H9 (cell line): ENCODE measurements around the gene DOK1. TPM values are rescaled to one million over a fixed set of nuclear protein-coding genes. Genes with fewer than 3 reads are reported as not detected.

Experiments used
- DNase-seq: peaks from one replicate; pipeline ENCODE4 v3.0.0-alpha.2; 2017
- H2AFZ ChIP-seq: one replicate; pipeline ENCODE4 v1.6.1; 2013; ENCODE audit warnings: mild to moderate bottlenecking, low read length, control low read depth, moderate library complexity
- H2AK5ac ChIP-seq: 2 replicates; pipeline ENCODE4 v1.6.1; 2013; ENCODE audit warnings: low read length, control low read depth, mixed read lengths; ENCODE audit not compliant: insufficient read length
- H2BK120ac ChIP-seq: one replicate; pipeline ENCODE4 v1.6.1; 2013; ENCODE audit warnings: low read depth, mild to moderate bottlenecking, low read length, control low read depth, inconsistent platforms; ENCODE audit not compliant: poor library complexity, severe bottlenecking
- H2BK12ac ChIP-seq: 2 replicates; pipeline ENCODE4 v1.6.1; 2013; ENCODE audit warnings: low read length, control low read depth, mixed read lengths, low read depth; ENCODE audit not compliant: insufficient read length
- H2BK15ac ChIP-seq: 2 replicates; pipeline ENCODE4 v1.6.1; 2013; ENCODE audit warnings: low read depth, low read length, control low read depth
- H2BK20ac ChIP-seq: one replicate; pipeline ENCODE4 v1.6.1; 2013; ENCODE audit warnings: low read depth, mild to moderate bottlenecking, low read length, control low read depth, inconsistent platforms; ENCODE audit not compliant: poor library complexity, severe bottlenecking
- H2BK5ac ChIP-seq: 2 replicates; pipeline ENCODE4 v1.6.1; 2013; ENCODE audit warnings: low read length, control low read depth, mixed read lengths; ENCODE audit not compliant: insufficient read length
- H3K14ac ChIP-seq: 2 replicates; pipeline ENCODE4 v1.6.1; 2013; ENCODE audit warnings: low read length, control low read depth; ENCODE audit not compliant: insufficient read depth
- H3K18ac ChIP-seq: 2 replicates; pipeline ENCODE4 v1.6.1; 2013; ENCODE audit warnings: low read depth, mild to moderate bottlenecking, mixed read lengths, low read length, control low read depth; ENCODE audit not compliant: insufficient read length
- H3K23ac ChIP-seq: 2 replicates; pipeline ENCODE4 v1.6.1; 2013; ENCODE audit warnings: low read length, control low read depth, mixed read lengths, low read depth; ENCODE audit not compliant: insufficient read length
- H3K23me2 ChIP-seq: 2 replicates; pipeline ENCODE4 v1.6.1; 2013; ENCODE audit warnings: low read depth, mild to moderate bottlenecking, mixed read lengths, low read length, control low read depth; ENCODE audit not compliant: insufficient read length, poor library complexity, severe bottlenecking
- H3K27ac ChIP-seq: 2 replicates; pipeline ENCODE4 v1.5.1; 2013; ENCODE audit warnings: low read length, control low read depth, mixed read lengths, low read depth; ENCODE audit not compliant: insufficient read length
- H3K27me3 ChIP-seq: 2 replicates; pipeline ENCODE4 v1.6.1; 2013; ENCODE audit warnings: low read length, control low read depth, inconsistent platforms; ENCODE audit not compliant: insufficient read depth
- H3K4ac ChIP-seq: 2 replicates; pipeline ENCODE4 v1.6.1; 2013; ENCODE audit warnings: low read depth, mild to moderate bottlenecking, control low read depth, inconsistent platforms, low read length, moderate library complexity
- H3K4me1 ChIP-seq: 2 replicates; pipeline ENCODE4 v1.6.1; 2013; ENCODE audit warnings: low read length, control low read depth, inconsistent platforms; ENCODE audit not compliant: insufficient read depth
- H3K4me2 ChIP-seq: 2 replicates; pipeline ENCODE4 v1.6.1; 2013; ENCODE audit warnings: low read length, control low read depth, mixed read lengths; ENCODE audit not compliant: insufficient read length, insufficient read depth
- H3K56ac ChIP-seq: 2 replicates; pipeline ENCODE4 v1.6.1; 2013; ENCODE audit warnings: low read depth, mild to moderate bottlenecking, mixed read lengths, low read length, control low read depth; ENCODE audit not compliant: insufficient read length
- H3K79me1 ChIP-seq: 2 replicates; pipeline ENCODE4 v1.6.1; 2013; ENCODE audit warnings: low read depth, mild to moderate bottlenecking, moderate library complexity, low read length, control low read depth, inconsistent platforms; ENCODE audit not compliant: insufficient read depth, poor library complexity, severe bottlenecking
- H3K79me2 ChIP-seq: 2 replicates; pipeline ENCODE4 v1.6.1; 2013; ENCODE audit warnings: low read length, control low read depth, inconsistent platforms; ENCODE audit not compliant: insufficient read depth
- H3K9ac ChIP-seq: 2 replicates; pipeline ENCODE4 v1.6.1; 2013; ENCODE audit warnings: low read length, control low read depth, mixed read lengths; ENCODE audit not compliant: insufficient read length; ENCODE audit errors: extremely low read depth
- H3K9me3 ChIP-seq: one replicate; pipeline ENCODE4 v1.6.1; 2013; ENCODE audit warnings: low read depth, low read length, inconsistent platforms; ENCODE audit not compliant: control insufficient read depth
- H3T11ph ChIP-seq: one replicate; pipeline ENCODE4 v1.6.1; 2013; ENCODE audit warnings: mild to moderate bottlenecking, low read length, control low read depth, inconsistent platforms
- H4K20me1 ChIP-seq: one replicate; pipeline ENCODE4 v1.6.1; 2013; ENCODE audit not compliant: control insufficient read depth, insufficient read length, insufficient read depth
- H4K5ac ChIP-seq: 2 replicates; pipeline ENCODE4 v1.6.1; 2013; ENCODE audit warnings: low read depth, mild to moderate bottlenecking, mixed read lengths, low read length, control low read depth; ENCODE audit not compliant: insufficient read length
- H4K8ac ChIP-seq: replicated peaks from 2 replicates; pipeline ENCODE4 v1.6.1; 2013; ENCODE audit warnings: low read length, control low read depth, mixed read lengths, low read depth; ENCODE audit not compliant: insufficient read length
- H4K91ac ChIP-seq: 2 replicates; pipeline ENCODE4 v1.6.1; 2013; ENCODE audit warnings: low read depth, mild to moderate bottlenecking, moderate library complexity, mixed read lengths, low read length, control low read depth; ENCODE audit not compliant: insufficient read length
- H3K27ac Mint-ChIP-seq, 3 experiments: 2 replicates in 2 of 3; 3 replicates in 1 of 3; pipeline ENCODE4 v1.8.0; 2020 to 2021; ENCODE audit warnings: mixed read lengths in 3 of 3, mild to moderate bottlenecking in 1 of 3, moderate library complexity in 1 of 3
- H3K27me3 Mint-ChIP-seq: 2 replicates; pipeline ENCODE4 v1.8.0; 2021; ENCODE audit warnings: low read depth, mild to moderate bottlenecking, moderate library complexity, mixed read lengths
- H3K36me3 Mint-ChIP-seq, 3 experiments: 2 replicates in 2 of 3; 3 replicates in 1 of 3; pipeline ENCODE4 v1.8.0; 2020 to 2021; ENCODE audit warnings: low read depth in 3 of 3, mixed read lengths in 3 of 3; ENCODE audit not compliant: insufficient read depth in 1 of 3
- H3K4me1 Mint-ChIP-seq, 2 experiments: 2 replicates each; pipeline ENCODE4 v1.8.0; 2020; ENCODE audit warnings: mixed read lengths in 2 of 2
- H3K4me3 Mint-ChIP-seq, 2 experiments: 2 replicates in 1 of 2; 3 replicates in 1 of 2; pipeline ENCODE4 v1.8.0; 2020 to 2021; ENCODE audit warnings: mild to moderate bottlenecking in 2 of 2, mixed read lengths in 2 of 2, moderate library complexity in 1 of 2
- H3K9me3 Mint-ChIP-seq, 2 experiments: 2 replicates in 1 of 2; 3 replicates in 1 of 2; pipeline ENCODE4 v1.8.0; 2020; ENCODE audit warnings: mild to moderate bottlenecking in 2 of 2, mixed read lengths in 2 of 2, moderate library complexity in 1 of 2
- CTCF ChIP-seq: fragments of 200-600 bp; sonication (generic); conservative IDR thresholded peaks from 3 replicates; pipeline ENCODE4 v1.8.0; 2021; ENCODE audit warnings: antibody characterized with exemption, mild to moderate bottlenecking
- WGBS: extraction: QIAGEN DNeasy Blood & Tissue Kit; methylation state at CpG from one replicate; pipeline ENCODE4 v1.1.7; 2013; ENCODE audit warnings: missing lambda C conversion rate, low lambda C conversion rate, mixed read lengths; ENCODE audit not compliant: insufficient read length; ENCODE audit errors: extremely low coverage; 5-methylcytosine and 5-hydroxymethylcytosine counted together
- total RNA-seq: library from RNA; stranded (reverse); gene quantifications from 2 replicates; pipeline ENCODE4 v1.2.1, GENCODE V29; 2021

DOK1 gene
- total RNA-seq, 1 experiment from 2014 or later = 16.0 TPM

GRCh38 chr2:74564222-74564621, 9.7 kb downstream of the DOK1 start:
- H3K27ac ChIP-seq = no peak overlapping the region
- Mint-ChIP-seq H3K36me3 (no peaks in the 10 kb centered on the region), H3K4me1 (peaks cover 9 to 14% of the 10 kb centered on the region in 2 experiments), H3K27ac (no peak overlapping the region; a peak in 1 of 7 replicates), H3K27me3 (peaks cover 22% of the 10 kb centered on the region), H3K9me3 (no peaks in the 10 kb centered on the region), H3K4me3 (no peak overlapping the region)
- H3K79me1 ChIP-seq = no peaks in the 10 kb centered on the region
- H3K9me3 ChIP-seq = no peaks in the 10 kb centered on the region
- H3K79me2 ChIP-seq = no peaks in the 10 kb centered on the region
- no peak overlapping the region for H2AFZ ChIP-seq
- no peak for DNase-seq
- H3T11ph ChIP-seq = no peak overlapping the region
- H3K4me1 ChIP-seq = 0 out of 2 replicates have a peak, but pooled peaks cover 3% of the 10 kb centered on the region
- H2BK5ac ChIP-seq = no peak overlapping the region
- no peak overlapping the region for H4K5ac ChIP-seq
- no peak overlapping the region for H2BK12ac ChIP-seq
- no peak overlapping the region for H2BK15ac ChIP-seq
- H4K8ac ChIP-seq = no peak overlapping the region
- H3K23ac ChIP-seq = no peak overlapping the region
- no peak overlapping the region for H3K9ac ChIP-seq
- H2BK20ac ChIP-seq = no peak overlapping the region
- H2BK120ac ChIP-seq = no peak overlapping the region
- no peak overlapping the region for H3K56ac ChIP-seq
- no peaks in the 10 kb centered on the region for H3K27me3 ChIP-seq
- no peak overlapping the region for H4K91ac ChIP-seq
- TF ChIP-seq CTCF = no peak
- no peak overlapping the region for H3K4ac ChIP-seq
- no peaks in the 10 kb centered on the region for H4K20me1 ChIP-seq
- no peak overlapping the region for H2AK5ac ChIP-seq
- WGBS = no CpG with 5 or more reads among the region's 5 CpGs
- H3K4me2 ChIP-seq = no peak overlapping the region
- H3K23me2 ChIP-seq = no peaks in the 10 kb centered on the region
- no peak overlapping the region for H3K14ac ChIP-seq
- H3K18ac ChIP-seq = no peak overlapping the region
